Trophoblast cell (in vitro differentiated cells and primary cell): ENCODE data around the gene WDFY3.

Experiments used
- DNase-seq, 2 donors: peaks; one replicate each; pipeline ENCODE4 v3.0.0-alpha.2; 2016
- H2AFZ ChIP-seq: 2 replicates; pipeline ENCODE4 v1.6.1; 2013; ENCODE audit warnings: low read length, moderate library complexity, mild to moderate bottlenecking; ENCODE audit not compliant: insufficient read depth, poor library complexity
- H2AK5ac ChIP-seq: 2 replicates; pipeline ENCODE4 v1.6.1; 2013; ENCODE audit warnings: mild to moderate bottlenecking, low read length
- H2BK120ac ChIP-seq: 2 replicates; pipeline ENCODE4 v1.6.1; 2013; ENCODE audit warnings: low read length, mild to moderate bottlenecking, moderate library complexity; ENCODE audit not compliant: insufficient read depth, poor library complexity
- H2BK12ac ChIP-seq: 2 replicates; pipeline ENCODE4 v1.6.1; 2013; ENCODE audit warnings: mild to moderate bottlenecking, low read length, moderate library complexity
- H2BK5ac ChIP-seq: 2 replicates; pipeline ENCODE4 v1.6.1; 2013; ENCODE audit warnings: low read length, low read depth, moderate library complexity, mild to moderate bottlenecking; ENCODE audit not compliant: poor library complexity
- H3K14ac ChIP-seq: 2 replicates; pipeline ENCODE4 v1.6.1; 2013; ENCODE audit warnings: mild to moderate bottlenecking, low read length
- H3K18ac ChIP-seq: 2 replicates; pipeline ENCODE4 v1.6.1; 2013; ENCODE audit warnings: mild to moderate bottlenecking, low read length
- H3K23ac ChIP-seq: 2 replicates; pipeline ENCODE4 v1.6.1; 2013; ENCODE audit warnings: low read length
- H3K27ac ChIP-seq: 2 replicates; pipeline ENCODE4 v1.5.1; 2013; ENCODE audit warnings: low read depth, mild to moderate bottlenecking, inconsistent platforms, low read length, moderate library complexity
- H3K27me3 ChIP-seq: 2 replicates; pipeline ENCODE4 v1.6.1; 2013; ENCODE audit warnings: inconsistent platforms, mild to moderate bottlenecking, low read length, moderate library complexity; ENCODE audit not compliant: insufficient read depth
- H3K36me3 ChIP-seq, 2 experiments: 1 replicate in 1 of 2; 2 replicates in 1 of 2; pipeline ENCODE4 v1.6.1; 2013; ENCODE audit warnings: low read length in 2 of 2, mild to moderate bottlenecking in 2 of 2, moderate library complexity in 1 of 2; ENCODE audit not compliant: insufficient read depth in 2 of 2, control insufficient read depth in 1 of 2
- H3K4ac ChIP-seq: 2 replicates; pipeline ENCODE4 v1.6.1; 2013; ENCODE audit warnings: low read depth, mild to moderate bottlenecking, low read length, moderate library complexity
- H3K4me1 ChIP-seq, 2 experiments: 1 replicate in 1 of 2; 2 replicates in 1 of 2; pipeline ENCODE4 v1.6.1; 2013; ENCODE audit warnings: low read length in 2 of 2, mild to moderate bottlenecking in 2 of 2, moderate library complexity in 1 of 2; ENCODE audit not compliant: insufficient read depth in 2 of 2, control insufficient read depth in 1 of 2
- H3K4me2 ChIP-seq: 2 replicates; pipeline ENCODE4 v1.6.1; 2013; ENCODE audit warnings: inconsistent platforms, mild to moderate bottlenecking, low read length, moderate library complexity
- H3K4me3 ChIP-seq: 2 replicates; pipeline ENCODE4 v1.5.1; 2013; ENCODE audit warnings: mild to moderate bottlenecking, low read depth, low read length, inconsistent platforms
- H3K79me1 ChIP-seq: one replicate; pipeline ENCODE4 v1.6.1; 2013; ENCODE audit warnings: low read length
- H3K79me2 ChIP-seq: 2 replicates; pipeline ENCODE4 v1.6.1; 2013; ENCODE audit warnings: low read length, mild to moderate bottlenecking; ENCODE audit not compliant: control insufficient read depth, insufficient read depth, poor library complexity
- H3K9ac ChIP-seq: 2 replicates; pipeline ENCODE4 v1.6.1; 2013; ENCODE audit warnings: mild to moderate bottlenecking, low read length
- H3K9me3 ChIP-seq: 2 replicates; pipeline ENCODE4 v1.6.1; 2013; ENCODE audit warnings: low read depth, mild to moderate bottlenecking, control low read depth, inconsistent platforms, low read length; ENCODE audit not compliant: insufficient read depth
- H4K12ac ChIP-seq: 2 replicates; pipeline ENCODE4 v1.6.1; 2013; ENCODE audit warnings: low read depth, mild to moderate bottlenecking, low read length, moderate library complexity
- H4K8ac ChIP-seq: 2 replicates; pipeline ENCODE4 v1.6.1; 2013; ENCODE audit warnings: low read depth, mild to moderate bottlenecking, low read length, moderate library complexity
- H4K91ac ChIP-seq: one replicate; pipeline ENCODE4 v1.6.1; 2013; ENCODE audit warnings: low read depth, mild to moderate bottlenecking, low read length, moderate library complexity
- WGBS: extraction: QIAGEN DNeasy Blood & Tissue Kit; methylation state at CpG from one replicate; pipeline ENCODE4 v1.1.7; 2013; ENCODE audit warnings: missing lambda C conversion rate; ENCODE audit not compliant: insufficient read length, insufficient coverage; ENCODE audit errors: extremely low coverage; 5-methylcytosine and 5-hydroxymethylcytosine counted together

WDFY3 gene

GRCh38 chr4:84778041-84778440 lies 188.4 kb downstream of the WDFY3 start:
- Histone ChIP-seq H3K18ac (no peak overlapping the region), H3K4me3 (no peak overlapping the region), H3K4me1 (no peaks in the 10 kb centered on the region), H4K8ac (no peak overlapping the region), H3K27ac (no peak overlapping the region), H4K91ac (no peak overlapping the region), H4K12ac (no peak overlapping the region), H3K79me1 (no peaks in the 10 kb centered on the region), H2BK5ac (no peak overlapping the region), H3K9ac (no peak overlapping the region), H2BK12ac (no peak overlapping the region), H2BK120ac (no peak overlapping the region), H3K4ac (no peak overlapping the region), H3K14ac (no peak overlapping the region), H3K79me2 (no peaks in the 10 kb centered on the region), H3K27me3 (no peaks in the 10 kb centered on the region), H2AK5ac (no peak overlapping the region), H3K9me3 (no peaks in the 10 kb centered on the region), H3K23ac (no peak overlapping the region), H2AFZ (no peak overlapping the region), H3K4me2 (no peak overlapping the region), H3K36me3 (peaks cover 8 to 13% of the 10 kb centered on the region in 2 experiments)
- no peak for DNase-seq

- Histone ChIP-seq H2AK5ac (no peak overlapping the region), H4K8ac (no peak overlapping the region), H4K12ac (no peak overlapping the region), H2BK12ac (no peak overlapping the region), H2BK120ac (no peak overlapping the region), H3K27me3 (no peaks in the 10 kb centered on the region), H3K79me2 (no peaks in the 10 kb centered on the region), H3K18ac (no peak overlapping the region), H3K14ac (no peak overlapping the region), H3K36me3 (peaks cover 3 to 7% of the 10 kb centered on the region in 2 experiments), H3K4me1 (no peaks in the 10 kb centered on the region), H3K4me2 (no peak overlapping the region), H3K4ac (no peak overlapping the region), H3K9ac (no peak overlapping the region), H3K27ac (no peak overlapping the region), H3K23ac (no peak overlapping the region), H3K9me3 (no peaks in the 10 kb centered on the region), H3K4me3 (no peak overlapping the region), H3K79me1 (no peaks in the 10 kb centered on the region), H4K91ac (no peak overlapping the region), H2BK5ac (no peak overlapping the region), H2AFZ (no peak overlapping the region)
- WGBS = no CpG with 5 or more reads among the region's 3 CpGs
- DNase-seq = no peak
These were observed 199.3 kb downstream of the WDFY3 start for GRCh38 chr4:84767168-84767567.

- no peak overlapping the region for H3K14ac ChIP-seq
- H3K23ac ChIP-seq = no peak overlapping the region
- no peaks in the 10 kb centered on the region for H3K79me1 ChIP-seq
- no peak overlapping the region for H3K27ac ChIP-seq
- H2BK12ac ChIP-seq = no peak overlapping the region
- DNase-seq = peak in 1 of 2 donors; percentile 4
- H3K27me3 ChIP-seq = no peaks in the 10 kb centered on the region
- H4K8ac ChIP-seq = no peak overlapping the region
- H3K18ac ChIP-seq = no peak overlapping the region
- H3K9me3 ChIP-seq = no peaks in the 10 kb centered on the region
- no CpG with 5 or more reads among the region's 7 CpGs for WGBS
- no peak overlapping the region for H2AK5ac ChIP-seq
- no peaks in the 10 kb centered on the region for H3K4me1 ChIP-seq
- H3K79me2 ChIP-seq = no peaks in the 10 kb centered on the region
- H3K4me2 ChIP-seq = no peak overlapping the region
- H4K91ac ChIP-seq = no peak overlapping the region
- H3K4me3 ChIP-seq = no peak overlapping the region
- peaks cover 17 to 24% of the 10 kb centered on the region in 2 experiments for H3K36me3 ChIP-seq
- H3K4ac ChIP-seq = no peak overlapping the region
- no peak overlapping the region for H4K12ac ChIP-seq
- H2BK5ac ChIP-seq = no peak overlapping the region
- no peak overlapping the region for H2BK120ac ChIP-seq
- H3K9ac ChIP-seq = no peak overlapping the region
- no peak overlapping the region for H2AFZ ChIP-seq
These were observed 213.0 kb downstream of the WDFY3 start for GRCh38 chr4:84753321-84753972.

GRCh38 chr4:84751707-84752106 lies 214.8 kb downstream of the WDFY3 start:
- H3K4ac ChIP-seq = no peak overlapping the region
- no peak overlapping the region for H4K8ac ChIP-seq
- H3K18ac ChIP-seq = no peak overlapping the region
- H3K79me1 ChIP-seq = no peaks in the 10 kb centered on the region
- no peak overlapping the region for H3K14ac ChIP-seq
- DNase-seq = peak in 1 of 2 donors; percentile 5
- no peaks in the 10 kb centered on the region for H3K4me1 ChIP-seq
- H3K79me2 ChIP-seq = no peaks in the 10 kb centered on the region
- H3K36me3 ChIP-seq = peaks cover 17 to 30% of the 10 kb centered on the region in 2 experiments
- H2BK5ac ChIP-seq = no peak overlapping the region
- H3K27ac ChIP-seq = no peak overlapping the region
- H3K9ac ChIP-seq = no peak overlapping the region
- H3K27me3 ChIP-seq = no peaks in the 10 kb centered on the region
- WGBS = no CpG with 5 or more reads among the region's 4 CpGs
- no peaks in the 10 kb centered on the region for H3K9me3 ChIP-seq
- H2AK5ac ChIP-seq = no peak overlapping the region
- H4K12ac ChIP-seq = no peak overlapping the region
- no peak overlapping the region for H2BK12ac ChIP-seq
- no peak overlapping the region for H3K23ac ChIP-seq
- H3K4me2 ChIP-seq = no peak overlapping the region
- no peak overlapping the region for H4K91ac ChIP-seq
- H2BK120ac ChIP-seq = no peak overlapping the region
- H3K4me3 ChIP-seq = no peak overlapping the region
- H2AFZ ChIP-seq = no peak overlapping the region
